Left cardiac atrium (tissue), 4 donors: Measurements from ENCODE around the gene CA12. TPM values are rescaled to one million over a fixed set of nuclear protein-coding genes. Genes with fewer than 3 reads are reported as not detected.
"Not testable (repeated sequence)": the region's sequence is repeated elsewhere in the genome, so short reads cannot be mapped to it uniquely, and the experiment has no call there.

Experiments used
- ATAC-seq, 2 donors: fragments of 200-7000 bp; cut with Tn5 transposase; one replicate each; pipeline ENCODE4 v1.9.1; 2020; ENCODE audit warnings: mild to moderate bottlenecking in 2 of 2, moderate library complexity in 2 of 2
- DNase-seq: peaks from one replicate; pipeline ENCODE4 v3.0.0-alpha.2; 2020
- intact Hi-C, 2 donors: fragments of 100-400 bp; cut with DNase I; formaldehyde crosslinking; loops; one replicate each; pipeline versions ENCODE4 v1.14.1 to v1.15.1; 2022 to 2023
- total RNA-seq, 2 donors: library from RNA; stranded (reverse); fragmentation: NEBNext Ultra II Directional; extraction: Animal tissue kit (Norgen Biotek cat#: 25700); gene quantifications; one replicate each; pipeline ENCODE4 v1.2.1, GENCODE V29; 2021
- donor health status: DM: no; HTN: yes; CAD: no.
- donor health status: DM: no; HTN: yes; CAD: no; lungs with severe emphysema.
- donor health status: DM: yes; HTN: yes; CAD: no.
- donor health status: Dilated cardiomyopathy.

CA12 gene
- total RNA-seq, 2 donors from 2014 or later, result 2.3 to 5.4 TPM

- DNase-seq, result no peak
- intact Hi-C loops, result no loop called here
- no peak for ATAC-seq
These were observed 57.7 kb downstream of the CA12 start for GRCh38 chr15:63323798-63324563.

GRCh38 chr15:63322541-63322940 lies 59.1 kb downstream of the CA12 start:
- DNase-seq (peak; percentile 51), ATAC-seq (peak in 1 of 2 donors; percentile 36)
- intact Hi-C loops, result no loop called here

GRCh38 chr15:63321462-63321861 lies 60.2 kb downstream of the CA12 start:
- DNase-seq (no peak), ATAC-seq (no peak)
- intact Hi-C loops, result no loop called here

- intact Hi-C loops, ATAC-seq, DNase-seq: not testable (repeated sequence)
These were observed 60.7 kb downstream of the CA12 start for GRCh38 chr15:63320981-63321380.

DNA sequence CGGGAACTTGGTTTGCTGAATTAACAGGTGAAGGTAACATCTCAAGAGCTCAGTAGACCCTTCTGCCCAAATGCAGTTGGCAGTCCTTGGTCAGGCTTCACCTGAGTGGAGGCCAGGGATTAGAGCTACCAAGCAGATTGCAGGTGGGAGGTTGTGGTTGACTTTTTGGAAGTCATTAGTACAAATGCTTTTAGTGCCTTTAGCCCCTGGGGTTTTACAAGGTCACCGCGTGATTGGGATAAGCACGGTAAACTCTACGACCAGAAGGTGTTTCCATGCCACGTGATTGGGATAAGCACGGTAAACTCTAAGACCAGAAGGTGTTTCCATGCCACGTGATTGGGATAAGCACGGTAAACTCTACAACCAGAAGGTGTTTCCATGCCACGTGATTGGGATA lies 61.2 kb downstream of the CA12 start:
- DNase-seq, ATAC-seq, intact Hi-C loops: not testable (repeated sequence)

DNA sequence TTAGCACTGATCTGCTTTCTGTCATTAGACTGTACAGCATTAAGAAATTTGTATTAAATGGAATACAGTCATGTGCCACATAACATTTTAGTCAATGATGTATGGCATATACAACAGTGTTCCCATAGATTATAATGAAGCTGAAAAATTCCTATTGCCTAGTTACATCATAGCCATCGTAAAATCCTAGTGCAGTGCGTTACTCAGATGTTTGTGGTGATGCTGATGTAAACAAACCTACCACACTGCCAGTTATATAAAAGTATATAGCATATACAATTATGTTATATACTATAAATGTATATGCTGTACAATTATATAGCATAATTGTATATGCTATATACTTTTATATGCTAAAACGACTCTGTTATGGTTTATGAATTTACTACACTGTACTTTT lies 62.6 kb downstream of the CA12 start:
- ATAC-seq, result no peak
- DNase-seq, result no peak
- intact Hi-C loops, result loop anchor here in 1 of 2 donors (5.0 kb wide), 1 partner anchor 58 kb away; no protein-coding TSS in a partner anchor

DNA sequence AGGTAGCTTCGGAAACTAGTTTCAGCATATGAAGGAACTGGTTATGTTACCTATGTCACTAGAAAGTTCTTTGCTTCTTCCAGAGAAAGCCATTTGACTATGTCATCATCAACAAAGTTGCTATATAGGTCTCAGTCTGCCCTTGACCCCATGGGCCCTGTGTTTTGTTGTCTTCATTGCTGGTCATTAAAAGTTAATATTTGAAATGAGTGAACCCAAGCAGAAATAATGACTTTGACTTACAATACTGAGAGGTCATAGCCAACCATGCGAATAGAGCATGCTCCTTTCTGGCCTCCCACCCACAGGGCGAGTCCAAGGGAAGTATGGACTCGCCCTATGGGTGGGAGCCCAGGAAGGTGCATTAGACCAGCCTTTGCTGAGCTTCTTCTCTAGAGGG lies 63.3 kb downstream of the CA12 start:
- no peak for ATAC-seq
- no peak for DNase-seq
- intact Hi-C loops, result loop anchor here in 1 of 2 donors (5.0 kb wide), 1 partner anchor 59 kb away; no protein-coding TSS in a partner anchor

- intact Hi-C loops, result no loop called here
- DNase-seq, result no peak
- no peak for ATAC-seq
These were observed 67.2 kb downstream of the CA12 start for GRCh38 chr15:63314409-63314808.

- intact Hi-C loops, result no loop called here
- ATAC-seq, result no peak
These were observed 67.8 kb downstream of the CA12 start for GRCh38 chr15:63313825-63314224.

GRCh38 chr15:63312286-63312685 lies 69.4 kb downstream of the CA12 start:
- no peak for ATAC-seq
- DNase-seq, result no peak
- intact Hi-C loops, result no loop called here

More at GRCh38 chr15:63313825-63314224, 67.8 kb downstream of the CA12 start:
- no peak for DNase-seq

GRCh38 chr15:63310646-63311045 lies 71.0 kb downstream of the CA12 start:
- DNase-seq (no peak), ATAC-seq (no peak)
- intact Hi-C loops, result no loop called here

DNA sequence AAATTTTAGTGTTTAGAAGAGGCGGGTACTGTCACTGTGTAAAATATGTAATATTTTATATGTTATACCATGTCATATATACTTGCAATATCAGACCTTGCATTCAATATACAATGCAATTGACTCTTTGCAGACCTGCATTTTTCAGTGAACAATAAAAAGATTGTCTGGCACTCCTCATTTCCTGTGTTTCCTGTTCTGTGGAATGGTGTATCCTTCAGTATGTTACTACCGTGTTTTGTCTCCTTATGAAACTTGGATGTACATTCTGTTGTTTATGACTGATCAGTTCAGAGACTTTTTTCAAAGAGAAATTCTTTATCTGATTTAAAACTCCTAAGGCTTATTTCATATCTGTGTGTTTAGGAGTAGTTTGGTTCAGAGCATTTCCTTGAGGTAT lies 72.7 kb downstream of the CA12 start:
- DNase-seq (no peak), ATAC-seq (no peak)
- intact Hi-C loops, result no loop called here

DNA sequence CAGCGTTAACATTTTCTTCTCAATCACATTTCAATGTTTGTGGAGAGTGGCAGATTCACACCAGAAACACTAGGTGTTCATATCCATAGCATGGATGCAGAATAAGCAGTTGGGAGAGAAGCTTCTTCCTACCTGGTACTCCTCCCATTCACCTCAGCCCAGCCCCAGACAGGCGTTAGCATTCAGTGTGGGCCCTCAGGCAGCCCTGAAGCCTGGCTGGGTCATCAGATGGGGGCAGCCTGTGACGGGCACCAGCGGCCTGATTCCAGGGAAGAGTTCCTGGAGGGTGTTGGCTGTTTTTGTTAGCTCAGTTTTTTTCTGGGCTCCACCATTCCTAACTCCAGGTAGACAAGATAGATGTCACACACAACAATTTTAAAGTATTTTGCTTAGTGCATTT lies 73.2 kb downstream of the CA12 start:
- intact Hi-C loops, result no loop called here
- no peak for DNase-seq
- no peak for ATAC-seq

DNA sequence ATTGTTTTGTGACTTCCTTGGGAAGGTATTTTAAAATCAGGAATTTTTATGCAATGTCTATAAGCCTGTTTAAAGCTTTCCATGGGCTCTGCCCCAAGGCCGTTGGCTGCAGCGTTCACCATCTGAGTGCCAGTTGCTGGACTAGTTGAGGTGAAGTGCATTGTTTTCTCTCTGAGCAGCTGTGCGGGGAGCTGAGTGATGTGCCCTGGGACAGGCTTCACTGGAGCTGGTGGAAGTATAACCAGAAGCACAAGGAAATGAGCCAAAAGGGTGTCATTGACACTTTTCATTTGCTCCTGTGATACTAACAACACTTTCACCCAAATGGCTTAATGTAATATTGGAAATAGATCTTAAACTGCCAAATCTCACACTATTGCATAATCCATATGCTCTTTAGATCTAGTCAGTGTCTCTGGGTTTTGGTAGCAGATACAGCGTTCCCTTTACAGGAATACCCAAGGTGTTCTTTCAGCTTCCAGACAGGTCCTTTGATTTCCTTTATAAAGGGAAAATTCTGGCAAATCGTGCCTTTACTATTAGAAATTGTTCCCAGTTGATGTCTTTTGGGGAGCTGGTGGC lies 75.1 kb downstream of the CA12 start:
- no peak for ATAC-seq
- intact Hi-C loops, result no loop called here
- DNase-seq, result no peak

- DNase-seq, result no peak
- intact Hi-C loops, result no loop called here
- ATAC-seq, result no peak
These were observed 76.4 kb downstream of the CA12 start for GRCh38 chr15:63305260-63305659.

GRCh38 chr15:63301088-63301487 lies 80.6 kb downstream of the CA12 start:
- ATAC-seq, result peak in 1 of 2 donors; percentile 31
- DNase-seq, result no peak
- intact Hi-C loops, result no loop called here

DNA sequence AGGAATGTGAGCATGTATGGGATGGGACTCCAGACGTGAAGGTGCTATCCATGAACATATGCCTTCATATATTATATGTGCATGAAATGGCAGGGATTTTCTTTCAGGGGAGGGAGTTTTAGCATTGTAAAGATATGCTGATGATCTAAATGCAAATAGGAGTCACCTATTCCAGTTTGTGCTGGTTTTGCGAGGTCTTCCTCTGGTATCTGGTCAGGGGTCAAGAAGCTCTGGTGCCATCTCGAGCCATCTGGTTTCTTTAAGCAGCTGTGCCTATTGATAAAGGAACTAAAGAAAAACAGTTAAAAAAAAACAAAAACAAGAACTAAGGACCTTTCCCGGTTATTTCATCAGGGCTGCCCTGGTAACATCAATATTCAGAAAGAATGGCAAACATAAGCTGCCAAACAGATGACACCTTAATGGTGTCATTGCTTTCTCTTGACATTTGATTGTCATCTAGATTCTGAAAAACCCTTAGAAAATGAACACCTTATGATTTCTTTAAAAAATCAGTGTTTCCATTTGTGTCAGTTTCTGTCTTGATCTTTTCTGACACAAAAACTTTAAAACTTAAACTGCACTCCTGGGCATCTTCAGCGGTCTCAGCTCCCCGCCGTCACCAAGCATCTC lies 81.6 kb downstream of the CA12 start:
- intact Hi-C loops, result no loop called here
- DNase-seq (no peak), ATAC-seq (no peak)

GRCh38 chr15:63296195-63296594 lies 85.5 kb downstream of the CA12 start:
- ATAC-seq, result peak in 1 of 2 donors; percentile 65
- intact Hi-C loops, result no loop called here
- DNase-seq, result no peak

GRCh38 chr15:63295341-63295740 lies 86.3 kb downstream of the CA12 start:
- ATAC-seq, result no peak
- DNase-seq, result no peak
- intact Hi-C loops, result no loop called here

GRCh38 chr15:63294359-63294758 lies 87.3 kb downstream of the CA12 start:
- intact Hi-C loops, result loop anchor here in 1 of 2 donors (5.0 kb wide), 1 partner anchor 108 kb away; no protein-coding TSS in a partner anchor
- DNase-seq (no peak), ATAC-seq (no peak)
